Upper lobe of right lung (tissue), 1 donor: ENCODE data around the gene DOK3. TPM values are rescaled to one million over a fixed set of nuclear protein-coding genes. Genes with fewer than 3 reads are reported as not detected.

Experiments
- ATAC-seq: fragments of 200-7000 bp; cut with Tn5 transposase; one replicate; pipeline ENCODE4 v1.9.1; 2020; ENCODE audit warnings: mild to moderate bottlenecking, moderate library complexity
- DNase-seq: peaks from one replicate; pipeline ENCODE4 v3.0.0-alpha.2; 2020
- H3K27ac ChIP-seq: fragments of 200-600 bp; one replicate; pipeline ENCODE4 v1.8.0; 2022
- H3K27me3 ChIP-seq: fragments of 200-600 bp; one replicate; pipeline ENCODE4 v1.8.0; 2022; ENCODE audit warnings: mild to moderate bottlenecking
- H3K36me3 ChIP-seq: fragments of 200-600 bp; one replicate; pipeline ENCODE4 v1.8.0; 2022
- H3K4me1 ChIP-seq: fragments of 200-600 bp; one replicate; pipeline ENCODE4 v1.8.0; 2022
- H3K4me3 ChIP-seq: fragments of 200-600 bp; one replicate; pipeline ENCODE4 v1.8.0; 2022; ENCODE audit warnings: mild to moderate bottlenecking
- H3K9me3 ChIP-seq: fragments of 200-600 bp; one replicate; pipeline ENCODE4 v1.8.0; 2022
- intact Hi-C: fragments of 100-400 bp; cut with DNase I; formaldehyde crosslinking; loops from one replicate; pipeline ENCODE4 v1.11.0; 2022
- total RNA-seq: library from RNA; stranded (reverse); fragmentation: NEBNext Ultra II Directional; extraction: Animal tissue kit (Norgen Biotek cat#: 25700); gene quantifications from one replicate; pipeline ENCODE4 v1.2.1, GENCODE V29; 2021
- TF ChIP-seq, protein P1 (sequence below): fragments of 200-600 bp; IDR thresholded peaks from one replicate; pipeline ENCODE4 v1.8.0; 2022; ENCODE audit warnings: antibody characterized with exemption
- donor health status: DM: no; HTN: yes; CAD: no; lungs with severe emphysema.

DOK3 gene
- total RNA-seq, 1 donor from 2014 or later = 45.6 TPM

DNA sequence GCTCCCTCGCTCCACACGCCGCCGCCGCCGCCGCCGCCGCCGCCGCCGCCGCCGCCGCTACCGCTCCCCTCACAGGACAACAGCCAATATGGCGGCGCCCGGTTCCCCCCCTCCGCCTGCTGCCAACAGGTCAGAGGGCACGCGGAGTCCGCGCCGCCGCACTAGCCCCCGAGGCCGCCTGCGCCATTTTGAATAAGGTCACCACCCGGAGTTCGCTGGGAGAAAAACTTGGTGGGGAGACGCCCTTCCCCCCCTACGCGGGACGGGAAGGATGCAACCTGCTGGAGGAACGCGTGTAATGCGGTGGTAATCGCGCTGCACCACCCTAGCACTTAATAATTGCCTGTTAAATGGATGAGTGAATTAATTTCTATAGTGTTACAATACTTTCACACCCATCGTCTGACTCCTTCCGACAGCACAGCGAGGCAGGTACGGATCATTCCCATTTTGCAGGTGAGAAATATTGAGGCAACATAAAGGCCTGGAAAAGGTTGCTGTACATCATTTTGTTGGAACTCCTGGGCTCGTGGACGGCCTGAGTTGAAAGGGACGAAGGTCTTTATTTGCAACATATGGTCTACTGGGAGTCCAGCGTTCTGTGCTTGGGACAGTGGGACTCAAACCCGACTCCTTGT lies 45.0 kb upstream of the DOK3 start, which contains the start of gene FAM193B:
Gene FAM193B, minus strand, starts transcription at position 90 of the 638 bp plus-strand sequence. CDS start 105 bp downstream, outside the sequence.
- DNase-seq = peak; percentile 97
- intact Hi-C loops = no loop called here
- Histone ChIP-seq H3K4me1 (peaks cover 12% of the 10 kb centered on the region), H3K27ac (peak within 1 kb of the TSS; percentile 73), H3K9me3 (no peaks in the 10 kb centered on the region), H3K27me3 (no peaks in the 10 kb centered on the region), H3K36me3 (peaks cover 21% of the 10 kb centered on the region), H3K4me3 (peak within 1 kb of the TSS; percentile 95)
- ATAC-seq = peak; percentile 98
- TF ChIP-seq, protein P1, sequence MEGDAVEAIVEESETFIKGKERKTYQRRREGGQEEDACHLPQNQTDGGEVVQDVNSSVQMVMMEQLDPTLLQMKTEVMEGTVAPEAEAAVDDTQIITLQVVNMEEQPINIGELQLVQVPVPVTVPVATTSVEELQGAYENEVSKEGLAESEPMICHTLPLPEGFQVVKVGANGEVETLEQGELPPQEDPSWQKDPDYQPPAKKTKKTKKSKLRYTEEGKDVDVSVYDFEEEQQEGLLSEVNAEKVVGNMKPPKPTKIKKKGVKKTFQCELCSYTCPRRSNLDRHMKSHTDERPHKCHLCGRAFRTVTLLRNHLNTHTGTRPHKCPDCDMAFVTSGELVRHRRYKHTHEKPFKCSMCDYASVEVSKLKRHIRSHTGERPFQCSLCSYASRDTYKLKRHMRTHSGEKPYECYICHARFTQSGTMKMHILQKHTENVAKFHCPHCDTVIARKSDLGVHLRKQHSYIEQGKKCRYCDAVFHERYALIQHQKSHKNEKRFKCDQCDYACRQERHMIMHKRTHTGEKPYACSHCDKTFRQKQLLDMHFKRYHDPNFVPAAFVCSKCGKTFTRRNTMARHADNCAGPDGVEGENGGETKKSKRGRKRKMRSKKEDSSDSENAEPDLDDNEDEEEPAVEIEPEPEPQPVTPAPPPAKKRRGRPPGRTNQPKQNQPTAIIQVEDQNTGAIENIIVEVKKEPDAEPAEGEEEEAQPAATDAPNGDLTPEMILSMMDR = peak; percentile 38

DNA sequence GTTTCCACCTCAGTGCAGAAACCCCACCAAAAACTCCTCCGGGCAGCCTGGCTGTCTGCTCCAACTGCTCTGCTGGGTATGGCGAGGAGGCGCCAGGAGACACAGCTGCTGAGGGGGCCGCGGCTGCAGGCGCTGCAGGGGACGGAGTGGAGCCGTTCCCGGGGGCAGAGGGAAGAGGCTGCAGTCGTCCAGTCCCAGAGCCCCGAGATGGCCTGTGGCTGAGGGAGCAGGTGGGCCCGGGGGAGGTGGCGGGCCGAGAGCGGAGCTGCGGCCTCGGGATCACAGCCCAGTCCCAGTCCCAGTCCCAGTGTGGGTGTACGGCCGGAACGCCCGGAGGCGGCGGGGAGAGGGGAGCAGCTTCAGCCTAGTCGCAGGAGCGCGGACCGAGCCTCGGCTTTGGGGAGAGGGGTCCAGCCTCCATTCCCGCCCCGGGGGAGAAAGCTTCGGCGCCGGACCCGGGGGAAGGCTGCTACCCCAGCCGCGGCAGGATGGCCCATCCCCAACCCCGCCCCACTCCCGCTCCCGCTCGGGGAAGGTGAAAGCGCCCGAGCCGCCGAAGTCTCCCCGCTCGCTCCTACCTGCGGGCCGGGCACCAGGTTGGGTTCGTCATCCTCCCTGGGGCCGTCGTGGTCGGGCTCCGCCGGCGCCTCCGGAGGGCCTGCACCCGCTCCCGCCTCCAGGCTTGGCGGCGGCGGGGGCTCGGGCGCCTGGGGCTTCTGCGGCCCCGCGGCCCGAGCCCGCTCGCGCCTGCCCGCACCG lies 44.2 kb upstream of the DOK3 start:
- TF ChIP-seq, protein P1 = no peak
- peaks cover 12% of the 10 kb centered on the region for H3K4me1 ChIP-seq
- peaks cover 21% of the 10 kb centered on the region for H3K36me3 ChIP-seq
- H3K27ac ChIP-seq = peak overlapping the region; percentile 73
- DNase-seq = peak; percentile 83
- peak overlapping the region; percentile 95 for H3K4me3 ChIP-seq
- no peaks in the 10 kb centered on the region for H3K27me3 ChIP-seq
- intact Hi-C loops = no loop called here
- H3K9me3 ChIP-seq = no peaks in the 10 kb centered on the region
- ATAC-seq = peak; percentile 60

DNA sequence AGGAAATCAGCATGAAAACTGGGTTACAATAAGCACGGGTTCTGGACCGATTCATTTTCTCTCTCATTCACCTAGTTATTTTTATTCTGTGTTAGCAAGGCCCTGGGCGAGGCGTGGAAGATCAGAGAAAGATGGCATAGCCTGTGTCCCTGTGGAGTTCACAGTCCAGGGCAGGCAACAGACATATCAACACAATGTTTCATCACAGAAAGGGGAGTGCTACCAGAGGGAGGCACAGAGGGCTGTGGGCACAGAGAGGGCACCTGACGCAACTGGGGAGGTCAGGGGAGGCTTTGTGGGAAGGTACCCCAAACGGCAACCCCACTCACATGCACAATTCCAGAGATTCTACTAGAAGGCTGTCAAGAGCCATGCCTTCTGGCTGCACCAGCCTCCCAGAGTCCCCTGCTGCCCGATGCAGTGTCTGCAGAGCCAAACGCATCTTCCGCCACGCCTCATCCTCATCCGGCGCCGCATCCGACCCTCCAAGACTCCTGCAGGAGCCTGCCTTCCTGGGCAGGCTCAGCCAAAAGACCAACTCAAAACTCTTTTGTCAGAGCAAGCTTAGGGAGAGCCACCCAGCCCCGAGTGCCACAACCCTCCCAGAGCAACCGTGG lies 43.3 kb upstream of the DOK3 start:
- peak overlapping the region; percentile 95 for H3K4me3 ChIP-seq
- DNase-seq (no peak), ATAC-seq (no peak)
- no peaks in the 10 kb centered on the region for H3K27me3 ChIP-seq
- no peaks in the 10 kb centered on the region for H3K9me3 ChIP-seq
- intact Hi-C loops = no loop called here
- peaks cover 13% of the 10 kb centered on the region for H3K4me1 ChIP-seq
- H3K36me3 ChIP-seq = peaks cover 21% of the 10 kb centered on the region
- H3K27ac ChIP-seq = peak overlapping the region; percentile 73
- TF ChIP-seq, protein P1 = no peak

DNA sequence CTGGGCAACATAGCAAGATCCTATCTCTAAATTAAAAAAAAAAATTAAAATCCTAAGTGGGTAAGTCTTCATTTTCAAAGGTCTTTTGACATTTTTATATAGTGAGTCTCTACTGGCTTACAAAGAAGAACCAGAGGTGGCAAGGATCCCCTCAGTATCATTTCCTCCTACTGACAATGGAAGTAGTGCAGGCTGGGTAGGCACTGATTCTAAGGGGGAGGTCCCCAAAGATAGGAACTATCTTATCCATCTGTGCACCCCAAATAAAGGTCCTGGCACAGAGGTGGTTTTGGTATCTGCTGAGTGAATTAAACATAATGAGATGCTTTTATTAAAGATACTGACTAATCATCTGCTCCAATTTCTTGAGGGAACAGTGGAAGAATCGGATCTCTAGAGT lies 40.5 kb upstream of the DOK3 start:
- Histone ChIP-seq H3K27ac (no peak overlapping the region), H3K4me1 (peaks cover 31% of the 10 kb centered on the region)

DNA sequence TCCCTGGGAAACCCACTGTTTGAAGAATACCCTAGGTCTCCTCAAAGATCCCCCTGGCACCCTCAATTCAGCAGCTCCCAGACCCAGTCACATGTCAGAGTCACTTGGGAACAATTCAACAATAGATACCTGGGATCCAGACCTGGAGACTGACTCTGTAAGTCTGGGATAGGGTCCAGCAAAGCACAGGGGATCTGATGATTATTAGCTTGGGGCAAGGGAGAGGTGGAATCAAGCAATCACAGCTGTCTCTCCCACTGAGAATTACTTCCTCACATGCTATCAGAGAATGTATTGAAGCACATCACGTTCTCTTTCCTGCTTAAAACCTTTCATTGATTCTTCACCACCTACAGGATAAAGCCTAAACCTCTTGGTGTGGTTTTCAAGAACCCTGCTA lies 38.9 kb upstream of the DOK3 start:
- TF ChIP-seq, protein P1 = no peak
- Histone ChIP-seq H3K27ac (no peak overlapping the region), H3K36me3 (peaks cover 21% of the 10 kb centered on the region), H3K4me1 (peaks cover 38% of the 10 kb centered on the region), H3K27me3 (no peaks in the 10 kb centered on the region), H3K9me3 (no peaks in the 10 kb centered on the region), H3K4me3 (no peak overlapping the region)
- no peak for ATAC-seq
- intact Hi-C loops = no loop called here
- DNase-seq = no peak

More for the DNA sequence above, 40.5 kb upstream of the DOK3 start:
- H3K27me3 ChIP-seq = no peaks in the 10 kb centered on the region
- peaks cover 21% of the 10 kb centered on the region for H3K36me3 ChIP-seq
- ATAC-seq (no peak), DNase-seq (no peak)
- no peaks in the 10 kb centered on the region for H3K9me3 ChIP-seq
- TF ChIP-seq, protein P1 = no peak
- H3K4me3 ChIP-seq = no peak overlapping the region
- intact Hi-C loops = no loop called here
